Activated CD8-positive, alpha-beta memory T cell treated with anti-CD3 and anti-CD28 coated beads for 1 hour (primary cell): ENCODE data around the gene CEACAM16.

ENCODE experiments used
- DNase-seq, 2 donors: peaks; one replicate each; pipeline ENCODE4 v3.0.0-alpha.2; 2020; ENCODE audit warnings: low read depth in 1 of 2; ENCODE audit errors: extremely low read depth in 1 of 2

Gene CEACAM16

DNA sequence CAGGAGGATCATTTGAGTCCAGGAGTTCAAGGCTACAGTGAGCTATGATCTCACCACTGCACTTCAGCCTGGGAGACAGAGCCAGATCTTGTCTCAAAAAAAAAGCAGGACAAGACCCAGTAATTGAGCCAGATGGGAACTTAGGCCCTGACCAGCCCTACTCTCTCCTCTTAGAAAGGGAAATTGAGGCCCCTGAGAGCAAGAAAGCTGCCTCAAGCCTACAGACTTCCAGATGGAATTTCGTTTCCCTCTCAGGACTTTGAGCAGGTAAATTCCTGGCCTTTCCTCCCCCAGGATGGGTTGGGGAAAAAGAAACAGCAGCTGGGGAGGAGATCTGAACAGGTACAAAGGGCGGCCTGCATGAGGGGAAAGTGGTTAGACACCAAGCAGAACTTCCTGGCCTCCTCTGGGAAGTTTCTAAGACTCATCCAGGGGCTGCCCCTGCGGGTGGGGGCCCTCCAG, 46.0 kb downstream of the CEACAM16 start:
- no peak for DNase-seq

DNA sequence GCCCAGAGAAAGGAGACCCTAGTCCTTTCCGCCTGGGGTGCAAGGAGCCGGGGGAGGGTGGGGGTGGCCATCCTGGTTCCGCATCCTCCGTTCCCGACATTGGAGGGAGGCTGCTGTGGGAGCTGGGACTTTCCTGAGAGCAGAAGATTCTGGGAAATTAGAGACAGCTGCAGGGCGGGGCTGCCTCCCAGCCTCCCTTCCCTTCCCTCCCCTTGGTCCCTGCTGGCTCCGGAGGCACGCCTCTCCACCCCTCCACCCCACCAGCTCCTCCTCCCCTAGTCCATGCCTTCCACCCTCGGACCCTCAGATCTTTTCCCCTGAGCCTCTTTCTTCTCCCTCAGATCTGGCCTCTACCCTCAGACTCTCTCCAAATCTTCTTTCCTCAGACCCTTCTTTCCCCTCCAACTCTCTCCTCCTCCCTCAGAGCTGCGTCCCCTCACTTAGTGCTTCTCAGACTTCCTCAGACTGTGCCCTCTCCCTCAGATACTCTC, 46.4 kb downstream of the CEACAM16 start:
- no peak for DNase-seq

DNA sequence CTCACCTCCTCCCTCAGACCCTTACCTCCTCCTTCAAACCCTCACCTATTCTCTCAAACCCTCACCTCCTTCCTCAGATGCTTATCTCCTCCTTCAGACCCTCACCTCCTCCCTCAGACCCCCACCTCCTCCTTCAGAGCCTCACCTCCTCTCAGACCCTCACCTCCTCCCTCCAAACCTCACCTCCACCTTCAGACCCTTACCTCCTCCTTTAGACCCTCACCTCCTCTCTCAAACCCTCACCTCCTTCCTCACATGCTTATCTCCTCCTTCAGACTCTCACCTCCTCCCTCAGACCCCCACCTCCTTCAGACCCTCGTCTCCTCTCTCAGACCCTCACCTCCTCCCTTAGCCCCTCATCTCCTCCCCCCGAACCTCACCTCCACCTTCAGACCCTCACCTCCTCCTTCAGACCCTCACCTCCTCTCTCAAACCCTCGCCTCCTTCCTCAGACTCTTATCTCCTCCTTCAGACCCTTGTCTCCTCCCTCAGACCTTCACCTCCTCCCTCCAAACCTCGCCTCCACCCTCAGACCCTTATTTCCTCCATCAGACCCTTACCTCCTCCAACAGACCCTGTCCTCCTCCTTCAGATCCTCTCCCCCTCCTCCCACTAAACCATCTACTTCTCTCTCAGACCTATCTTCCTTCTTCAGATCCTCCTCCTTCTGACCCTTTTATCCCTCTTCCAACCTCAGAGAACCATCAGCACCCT, 47.1 kb downstream of the CEACAM16 start:
- no peak for DNase-seq

DNA sequence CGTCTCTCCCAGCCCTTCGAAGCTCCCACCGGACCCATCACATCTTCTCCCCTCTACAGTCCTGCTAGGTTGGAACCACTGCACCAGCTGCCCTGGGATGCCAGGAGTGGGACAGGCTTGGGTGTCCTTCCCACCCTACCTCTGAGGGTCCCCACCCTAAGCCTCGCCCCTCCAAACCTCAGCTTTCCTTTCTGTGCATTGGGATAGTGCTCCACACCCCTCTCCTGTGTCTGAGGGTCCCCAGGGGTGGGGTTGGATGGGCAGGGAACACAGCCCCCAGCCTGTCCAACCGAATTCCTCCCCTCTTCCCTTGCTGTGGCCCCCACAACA, 47.6 kb downstream of the CEACAM16 start:
- no peak for DNase-seq

DNA sequence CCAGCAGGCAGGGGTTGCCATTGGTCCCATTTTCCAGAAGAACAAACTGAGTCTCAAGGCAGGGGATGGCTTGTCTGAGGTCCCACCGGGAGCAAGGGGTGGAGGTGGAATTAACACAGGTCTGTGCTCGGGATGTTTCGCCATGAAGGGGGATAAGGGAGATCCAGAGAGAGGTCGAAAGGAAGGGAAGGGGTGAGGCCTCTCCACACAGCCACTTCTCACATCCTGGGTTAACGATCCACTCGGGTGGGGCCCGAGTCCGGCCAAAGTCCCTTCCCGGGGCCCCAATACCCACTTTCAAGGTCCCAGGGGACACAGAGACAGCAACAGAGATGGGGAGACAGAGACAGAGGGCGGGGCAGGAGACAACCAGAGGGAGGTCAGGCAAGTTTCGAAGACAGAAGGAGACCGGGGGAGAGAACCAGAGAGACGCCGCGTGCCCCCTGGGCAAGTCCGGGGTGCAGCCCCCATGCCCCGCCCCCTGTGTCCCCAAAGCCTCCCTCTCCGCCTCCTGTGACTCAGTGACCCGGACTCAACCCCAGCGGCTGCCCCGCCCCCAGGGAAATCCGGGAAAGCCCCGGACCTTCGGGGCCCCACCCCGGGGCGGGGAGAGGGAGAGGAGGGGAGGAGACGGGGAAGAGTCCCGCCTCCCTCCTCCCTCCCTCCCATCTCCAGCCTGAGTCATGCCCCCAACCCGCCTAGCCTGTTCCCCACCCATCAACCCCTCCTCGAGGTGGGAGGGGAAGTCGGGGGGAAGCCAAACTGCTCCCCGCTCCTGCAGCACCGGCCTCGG, 48.2 kb downstream of the CEACAM16 start:
- peak; percentile 75 to 90 for DNase-seq

DNA sequence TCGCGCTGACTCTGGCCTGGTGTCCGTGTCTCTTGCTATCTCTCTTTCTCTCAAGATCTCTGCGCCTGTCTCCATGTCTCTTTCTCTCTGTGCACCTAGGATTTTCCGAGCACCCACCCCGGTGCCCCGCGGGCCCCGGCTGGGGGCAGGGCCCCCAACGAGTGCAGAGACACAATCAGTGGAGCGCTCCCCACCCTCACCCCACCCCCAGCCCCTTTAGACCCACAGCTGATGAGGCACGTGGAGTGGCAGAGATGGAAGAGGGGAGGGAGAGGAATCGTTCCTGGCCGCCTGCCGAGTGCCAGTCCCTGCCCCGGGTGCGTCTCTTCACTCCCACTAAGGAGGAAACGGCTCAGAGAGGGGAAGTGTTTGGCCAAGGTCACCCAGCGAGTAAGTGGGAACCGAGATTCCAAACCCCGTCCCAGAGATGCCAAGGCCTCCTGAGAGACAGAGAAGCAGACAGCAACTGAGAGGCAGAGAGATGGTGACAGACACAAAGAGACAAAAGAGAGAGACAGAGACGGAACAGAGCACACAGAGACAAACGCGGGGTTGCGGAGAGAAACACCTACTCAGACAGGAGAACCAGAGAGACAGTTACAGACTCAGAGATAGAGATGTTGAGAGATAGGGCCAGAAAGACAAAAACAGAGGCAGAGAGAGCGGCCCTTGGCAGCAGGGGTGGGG, 48.9 kb downstream of the CEACAM16 start:
- DNase-seq: no peak

DNA sequence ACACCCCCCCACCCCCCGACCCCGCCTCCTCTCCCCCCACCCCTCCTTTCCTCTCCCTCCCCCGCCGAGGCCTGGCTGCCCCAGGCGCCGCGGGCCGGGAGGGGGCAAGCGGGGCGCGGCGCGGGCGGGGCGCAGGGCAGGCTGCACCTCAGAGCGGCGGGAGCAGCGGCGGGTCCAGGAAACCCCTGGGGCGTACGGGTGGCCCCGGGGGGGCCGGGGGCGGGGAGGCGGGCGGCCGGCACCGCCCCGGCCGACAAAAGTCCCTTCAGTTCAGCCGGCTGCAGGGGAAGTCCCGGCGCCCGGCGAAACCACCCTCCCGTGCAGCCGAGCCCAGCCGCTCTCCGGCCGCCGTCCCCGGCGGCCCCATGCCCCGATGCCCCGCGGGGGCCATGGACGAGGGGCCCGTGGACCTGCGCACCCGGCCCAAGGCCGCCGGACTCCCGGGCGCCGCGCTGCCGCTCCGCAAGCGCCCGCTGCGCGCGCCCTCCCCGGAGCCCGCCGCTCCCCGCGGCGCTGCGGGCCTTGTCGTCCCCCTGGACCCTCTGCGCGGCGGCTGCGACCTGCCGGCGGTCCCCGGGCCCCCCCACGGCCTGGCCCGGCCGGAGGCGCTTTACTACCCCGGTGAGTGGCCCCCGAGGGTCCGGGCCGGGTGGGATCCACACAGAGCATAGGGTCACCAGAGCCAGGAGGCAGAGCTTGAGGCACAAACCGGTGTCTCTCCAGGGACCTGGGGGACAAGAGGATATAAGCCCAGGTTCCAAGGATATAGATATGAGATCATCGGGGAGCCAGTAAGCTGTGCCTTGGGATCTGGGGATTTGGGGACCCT, 49.7 kb downstream of the CEACAM16 start, which contains the start of gene BCL3:
BCL3 (plus strand) TSS at position 283 of the 829 bp plus-strand sequence; CDS start at position 366, 83 bp downstream.
- DNase-seq: peak; percentile 32 to 59

DNA sequence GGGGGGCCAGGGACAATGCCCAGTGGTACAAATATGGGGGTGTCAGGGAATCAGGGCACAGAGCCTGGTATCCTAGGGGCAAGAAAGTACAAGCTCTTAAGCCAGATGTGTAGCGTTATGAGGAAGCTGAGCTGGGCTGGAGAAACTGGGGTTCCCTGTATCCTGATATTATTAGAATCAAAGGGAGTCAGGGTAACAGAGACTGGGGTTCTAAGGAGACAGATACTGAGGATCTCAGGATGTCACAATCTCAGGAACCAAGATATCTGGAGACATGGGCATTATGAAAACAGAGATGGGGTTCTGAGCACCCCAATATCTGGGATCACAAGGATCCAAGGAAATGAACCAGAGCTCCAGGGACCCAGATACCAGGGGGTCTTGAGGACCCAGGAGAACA, 50.3 kb downstream of the CEACAM16 start:
- no peak for DNase-seq

DNA sequence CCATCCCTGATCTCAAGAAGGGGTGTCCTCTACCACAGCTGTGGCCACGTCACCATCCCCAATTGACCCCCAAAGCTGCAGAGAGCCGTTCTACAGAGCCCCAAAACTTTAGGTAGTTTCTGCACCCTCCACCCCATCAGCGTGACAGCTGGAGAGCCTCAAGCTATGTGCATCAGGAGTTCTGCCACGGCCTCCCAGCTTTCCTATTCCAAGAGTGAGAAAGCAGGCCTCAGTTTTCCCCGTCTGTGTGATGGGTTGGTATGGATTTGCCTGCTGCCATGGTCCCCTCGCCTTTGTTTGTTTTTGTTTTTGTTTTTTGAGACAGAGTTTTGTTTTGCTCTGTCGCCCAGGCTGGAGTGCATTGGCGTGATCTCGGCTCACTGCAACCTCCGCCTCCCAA, 51.0 kb downstream of the CEACAM16 start:
- no peak for DNase-seq

DNA sequence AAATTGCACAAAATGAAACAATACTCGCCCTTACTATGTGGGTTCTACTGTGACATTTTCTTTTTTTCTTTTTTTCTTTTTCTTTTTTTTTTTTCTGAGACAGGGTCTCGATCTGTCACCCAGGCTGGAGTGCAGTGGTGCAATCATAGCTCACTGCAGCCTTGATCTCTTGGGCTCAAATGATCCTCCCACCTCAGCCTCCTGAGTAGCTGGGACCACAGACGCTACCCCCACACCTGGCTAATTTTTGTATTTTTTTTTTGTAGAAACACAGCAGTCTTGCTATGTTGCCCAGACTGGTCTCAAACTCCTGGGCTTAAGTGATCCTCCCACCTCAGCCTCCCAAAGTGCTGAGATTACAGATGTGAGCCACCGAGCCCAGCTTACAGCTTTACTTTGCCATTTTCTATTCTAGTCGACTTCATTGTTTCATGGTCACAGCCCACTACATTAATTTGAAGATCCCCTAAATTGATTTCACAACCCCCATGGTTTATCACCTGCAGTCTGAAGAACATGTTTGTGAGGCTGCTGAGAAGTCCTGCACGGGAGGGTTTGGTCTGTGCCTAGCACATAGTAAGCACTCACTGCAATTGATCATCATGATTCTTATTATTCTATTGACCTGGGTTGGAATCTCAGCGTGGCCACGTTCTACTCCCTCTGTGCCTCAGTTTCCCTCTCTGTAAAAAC, 53.3 kb downstream of the CEACAM16 start:
- no peak for DNase-seq

DNA sequence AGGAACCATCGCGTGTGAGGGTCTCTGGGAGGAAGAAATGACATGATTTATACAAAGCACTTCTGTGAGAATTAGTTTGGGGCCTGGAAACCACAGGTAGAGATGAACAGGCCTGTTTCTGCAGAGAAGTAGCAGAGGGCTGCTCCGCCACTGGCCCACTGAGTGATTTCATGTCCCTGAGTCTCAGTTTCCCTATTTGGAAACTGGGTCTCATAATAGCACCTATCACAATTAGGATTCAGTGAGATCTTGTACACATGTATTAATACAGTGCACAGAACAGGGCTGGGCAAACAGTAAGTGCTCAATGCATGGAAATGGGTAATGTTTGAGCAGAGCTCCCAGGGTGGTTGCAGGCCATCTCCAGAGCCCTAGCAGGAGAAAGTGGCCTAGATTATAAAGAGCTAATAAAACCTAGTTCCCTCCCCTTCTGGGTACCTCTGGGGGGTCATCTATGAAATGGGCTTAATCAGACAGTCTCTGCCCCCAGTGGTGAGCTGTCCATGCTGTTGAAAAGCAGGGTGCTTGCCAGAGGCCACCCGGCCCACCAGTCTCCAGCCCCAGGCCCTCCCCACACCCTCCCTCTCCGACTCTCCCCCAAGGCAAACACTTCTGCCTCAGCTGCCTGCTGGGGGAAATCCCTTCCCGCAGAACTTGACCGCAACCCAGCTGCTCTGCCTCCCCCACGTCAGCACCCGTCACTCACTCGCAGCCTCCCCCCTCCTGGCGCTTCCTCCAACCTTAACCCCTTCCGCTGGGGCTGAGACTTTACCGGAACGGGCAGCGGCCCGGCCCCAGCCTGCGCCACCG, 54.1 kb downstream of the CEACAM16 start:
- peak; percentile 90 for DNase-seq

DNA sequence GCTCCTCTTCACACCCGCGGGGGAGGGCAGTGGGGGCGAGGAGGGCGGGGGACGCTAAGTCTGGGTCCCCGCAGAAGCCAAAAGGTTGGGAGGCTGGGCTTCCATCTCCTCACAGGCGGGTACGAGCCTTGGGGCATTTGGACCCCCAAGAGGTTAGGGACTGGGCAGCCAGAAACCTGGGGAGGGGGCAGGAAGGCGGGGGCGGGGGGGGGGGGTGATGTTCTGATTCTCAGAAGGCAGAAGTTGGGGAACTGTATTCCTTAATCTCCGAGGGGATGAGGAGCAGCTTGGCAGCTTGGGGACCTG, 54.6 kb downstream of the CEACAM16 start:
- DNase-seq: no peak

DNA sequence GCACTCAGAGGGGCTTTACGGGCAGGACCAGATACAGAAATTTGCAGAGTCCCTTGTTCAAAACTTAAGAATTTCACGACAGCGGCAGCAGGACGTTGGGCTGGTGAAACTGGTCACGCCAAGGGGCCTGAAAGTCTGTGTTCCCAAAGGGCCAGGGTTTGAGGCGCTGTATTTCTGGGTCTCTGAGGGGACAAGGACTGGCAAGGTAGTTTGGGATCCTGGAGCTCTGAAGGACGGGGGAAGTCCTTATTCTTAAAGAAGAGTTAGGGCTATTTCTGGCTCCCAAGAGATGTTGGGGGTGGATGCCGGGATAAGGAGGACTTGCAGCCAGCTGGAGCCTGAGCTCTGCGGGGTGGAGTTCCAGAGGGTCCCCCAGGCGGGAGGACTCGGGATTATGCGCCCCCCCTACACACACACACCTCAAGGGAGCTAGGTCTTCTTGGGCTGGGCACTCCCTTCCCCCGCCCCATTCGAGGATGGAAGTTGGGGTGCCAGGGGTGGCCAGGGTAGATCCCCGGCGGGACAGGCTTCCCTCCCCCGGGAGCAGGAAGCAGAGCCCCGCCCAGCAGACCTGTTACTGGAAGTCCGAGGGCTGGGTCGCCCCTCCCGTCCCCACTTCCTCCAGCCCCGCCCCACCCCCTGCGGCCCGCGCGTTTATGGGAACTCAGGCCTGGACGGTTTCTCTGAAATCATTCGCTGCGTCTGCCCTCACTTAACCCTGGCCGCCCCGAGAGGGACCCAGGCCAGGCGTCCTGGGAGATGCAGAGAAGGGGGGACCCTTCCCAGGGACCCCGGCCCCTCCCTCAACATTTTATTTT, 55.2 kb downstream of the CEACAM16 start:
- DNase-seq: peak in 1 of 2 donors; percentile 42

DNA sequence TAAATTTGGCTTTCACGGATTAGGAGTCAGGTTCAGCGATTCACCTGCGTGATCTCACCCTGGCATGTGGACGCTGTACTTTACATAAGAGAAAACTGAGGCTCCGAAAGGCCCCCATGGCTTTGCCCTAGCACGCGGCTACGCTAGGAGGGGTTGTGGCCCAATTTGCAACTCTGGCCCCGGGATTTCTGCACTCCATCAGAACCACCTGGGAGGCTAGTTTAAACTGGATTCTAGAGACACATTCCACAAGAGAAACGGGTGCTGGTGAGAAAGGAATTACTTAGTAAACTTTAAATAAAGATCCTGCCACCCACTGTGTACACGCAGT, 55.8 kb downstream of the CEACAM16 start:
- DNase-seq: no peak

DNA sequence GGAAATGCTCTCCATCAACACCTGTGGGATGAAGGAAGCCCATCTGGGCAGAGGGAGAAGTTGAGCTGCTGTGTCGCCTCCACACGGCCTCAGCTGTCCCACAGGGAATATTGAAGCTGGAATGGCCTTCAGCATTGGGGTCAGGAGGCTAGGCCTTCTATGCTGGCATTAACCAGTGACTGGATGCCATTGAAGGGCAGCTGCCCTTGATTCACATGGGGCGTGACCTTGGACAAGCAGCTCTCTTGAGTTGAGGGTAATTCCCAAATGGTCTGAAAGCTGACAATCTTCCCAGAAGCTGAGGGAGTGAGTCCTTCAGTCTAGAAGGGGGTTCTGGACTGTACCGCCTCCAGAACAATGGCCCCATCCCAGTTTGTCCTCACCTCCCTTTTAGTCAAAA, 56.3 kb downstream of the CEACAM16 start:
- DNase-seq: no peak

DNA sequence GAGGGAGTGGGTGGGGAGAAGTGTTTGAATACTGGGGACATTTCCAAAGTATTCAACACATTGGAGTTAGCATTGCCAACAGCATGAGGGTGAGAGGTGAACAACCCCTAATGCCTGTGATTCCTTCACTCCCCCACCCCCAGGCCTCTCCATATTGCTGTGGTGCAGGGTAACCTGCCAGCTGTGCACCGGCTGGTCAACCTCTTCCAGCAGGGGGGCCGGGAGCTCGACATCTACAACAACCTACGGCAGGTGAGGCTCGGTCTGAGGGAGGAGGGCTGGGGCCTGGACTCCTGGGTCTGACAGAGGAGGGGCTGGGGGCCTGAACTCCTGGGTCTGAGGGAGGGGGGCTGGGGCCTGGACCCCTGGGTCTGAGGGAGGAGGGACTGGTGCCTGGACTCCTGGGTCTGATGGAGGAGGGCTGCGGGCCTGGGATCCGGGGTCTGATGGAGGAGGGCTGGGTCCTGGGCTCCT, 57.2 kb downstream of the CEACAM16 start:
- DNase-seq: no peak

DNA sequence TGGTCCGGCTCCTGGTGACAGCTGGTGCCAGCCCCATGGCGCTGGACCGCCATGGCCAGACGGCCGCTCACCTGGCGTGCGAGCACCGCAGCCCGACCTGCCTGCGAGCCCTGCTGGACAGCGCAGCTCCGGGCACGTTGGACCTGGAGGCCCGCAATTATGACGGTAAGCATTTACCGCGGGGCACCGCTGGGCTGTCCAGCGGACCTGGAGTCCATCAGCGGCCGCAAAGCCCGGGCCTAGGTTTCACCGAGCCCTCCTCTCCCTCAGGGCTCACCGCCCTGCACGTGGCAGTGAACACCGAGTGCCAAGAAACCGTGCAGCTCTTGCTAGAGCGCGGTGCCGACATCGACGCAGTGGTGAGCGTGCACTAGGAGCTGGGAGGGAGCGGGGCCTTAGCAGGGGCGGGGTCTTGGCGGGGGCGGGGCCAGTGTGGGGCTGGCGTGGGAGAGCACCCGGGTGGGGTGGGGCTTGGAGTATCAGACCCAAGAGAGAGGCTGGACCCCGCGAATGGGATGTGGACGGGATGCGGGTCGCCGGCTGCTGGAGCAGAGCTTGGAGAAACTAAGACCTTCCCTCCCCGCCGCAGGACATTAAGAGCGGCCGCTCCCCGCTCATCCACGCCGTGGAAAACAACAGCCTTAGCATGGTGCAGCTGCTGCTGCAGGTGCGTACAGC, 58.2 kb downstream of the CEACAM16 start:
- no peak for DNase-seq
